Activated CD4-positive, CD25-positive, alpha-beta regulatory T cell treated with anti-CD3 and anti-CD28 coated beads, Interleukin-2, amount 50 U/mL, for 24 hours (primary cell): Measurements from ENCODE around the gene ALLC.
A peak's percentile ranks its signal among the peaks of the same experiment; 100 is the strongest.

Source experiments
- ATAC-seq, 2 donors: fragments of 150-1000 bp; cut with Tn5 transposase; one replicate each; pipeline ENCODE4 v1.10.0; 2021; ENCODE audit warnings: mild to moderate bottlenecking in 1 of 2, moderate library complexity in 1 of 2

ALLC gene

DNA sequence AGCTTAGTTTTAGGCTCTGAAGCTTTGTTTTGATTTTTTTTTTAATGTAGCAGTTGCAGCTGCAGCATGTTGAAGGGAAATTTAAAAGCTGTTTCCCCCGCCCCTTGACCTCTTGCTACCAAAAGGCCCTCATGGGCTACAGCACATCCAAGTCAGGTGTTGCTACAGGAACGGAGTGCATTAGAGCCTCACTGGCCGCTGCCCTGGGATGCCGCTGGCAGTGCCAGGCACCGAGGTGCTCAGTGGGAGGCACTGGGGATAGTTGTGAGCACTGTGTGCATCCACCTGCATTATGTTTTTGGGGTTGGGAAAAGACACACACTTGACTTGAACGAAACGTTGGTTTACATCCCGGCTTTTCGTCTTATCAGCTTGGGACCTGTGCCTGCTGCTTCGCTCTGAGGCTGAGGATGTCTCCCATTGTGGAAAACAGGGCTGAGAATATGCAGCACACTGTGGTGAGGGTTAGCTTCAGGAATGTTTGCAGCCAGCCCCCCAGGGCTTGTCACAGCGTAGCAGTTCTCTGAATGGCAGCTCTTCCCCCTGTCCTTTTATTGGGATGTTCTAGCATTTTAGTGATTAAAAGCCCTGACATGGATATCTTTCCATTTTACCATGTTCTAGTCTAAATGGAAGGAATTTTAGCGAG lies 69.5 kb downstream of the ALLC start:
- ATAC-seq = no peak

DNA sequence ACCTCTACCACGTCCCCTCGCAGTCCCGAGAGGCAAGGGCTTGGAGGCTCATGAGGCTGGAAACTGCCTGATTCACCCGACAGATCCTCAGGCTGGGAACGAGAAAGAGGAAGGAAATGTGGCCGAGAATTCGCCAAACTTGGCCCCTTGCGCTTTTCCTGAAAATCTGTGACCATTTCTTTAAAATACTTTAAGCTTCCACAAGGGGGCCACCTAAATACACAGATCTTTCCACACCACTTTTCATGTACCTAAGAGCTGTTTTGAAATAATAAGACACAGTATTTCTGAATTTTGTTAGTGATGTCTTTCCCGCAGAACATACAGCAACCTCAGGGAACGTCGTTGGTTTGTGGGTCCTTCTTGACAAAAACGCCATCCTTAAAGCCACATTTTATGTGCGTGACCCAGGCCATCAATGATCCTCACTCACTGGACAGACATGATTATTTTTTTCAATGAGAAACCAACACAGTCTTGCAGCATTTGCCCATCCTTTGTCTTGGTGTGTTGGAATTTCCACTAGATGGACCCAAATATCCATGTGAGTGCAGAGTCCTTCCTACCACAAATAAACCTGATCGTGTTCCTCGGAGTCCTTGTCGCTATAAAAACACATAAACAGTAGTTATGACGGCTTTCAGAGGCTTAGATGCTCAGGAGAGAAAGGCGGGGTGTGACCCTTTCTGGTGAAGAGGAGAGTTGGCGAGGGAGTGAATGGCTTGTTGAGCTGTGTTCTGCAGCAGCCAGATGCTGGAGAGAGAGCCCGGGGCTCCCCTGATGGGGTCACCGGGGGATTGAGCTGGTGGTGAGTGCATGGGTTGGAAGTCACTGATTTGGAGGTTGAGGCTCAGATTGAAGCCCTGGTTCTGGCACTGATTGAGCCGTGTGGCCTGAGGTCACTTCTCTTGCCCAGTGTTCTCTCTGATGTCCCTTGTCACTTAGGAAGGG lies 70.4 kb downstream of the ALLC start:
- ATAC-seq = no peak

DNA sequence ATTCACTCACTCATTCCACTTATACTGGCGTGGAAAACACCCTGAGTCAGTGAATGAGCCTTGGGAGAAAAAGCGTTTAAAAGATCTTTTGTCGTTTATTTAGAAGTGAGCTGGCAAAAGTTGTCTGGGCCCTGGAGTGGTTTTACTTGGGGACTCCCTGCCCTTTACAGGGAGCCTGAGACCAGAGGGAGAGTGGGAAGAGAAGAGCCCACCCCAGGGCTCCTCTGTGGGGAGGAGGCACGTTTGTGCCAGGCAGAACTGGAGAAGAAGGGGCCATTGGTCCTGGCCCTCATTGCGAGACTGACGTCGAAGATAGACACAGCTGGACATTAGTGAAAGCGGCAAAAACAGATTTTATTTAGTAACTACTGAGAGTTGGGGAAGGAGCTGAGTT lies 71.1 kb downstream of the ALLC start:
- ATAC-seq = no peak

DNA sequence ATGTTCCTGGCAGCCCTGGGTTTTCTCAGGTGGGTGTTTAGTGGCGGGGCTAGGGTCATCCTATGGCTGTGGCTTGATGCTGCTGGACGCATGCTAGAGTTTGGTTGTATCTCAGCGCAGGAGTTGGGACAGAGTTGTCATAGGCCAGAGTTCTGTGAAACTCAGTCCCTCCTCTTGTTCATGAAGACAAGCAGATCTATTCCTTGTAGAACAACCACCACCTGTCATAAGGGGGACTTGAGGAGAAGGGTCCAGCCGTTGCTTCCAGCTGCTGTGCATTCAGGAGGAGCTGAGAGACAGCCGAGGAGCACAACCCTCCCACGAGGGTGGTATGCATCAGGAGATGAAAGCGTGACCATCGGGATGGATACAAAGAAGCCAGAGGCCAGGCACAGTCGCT lies 71.8 kb downstream of the ALLC start:
- ATAC-seq = no peak

DNA sequence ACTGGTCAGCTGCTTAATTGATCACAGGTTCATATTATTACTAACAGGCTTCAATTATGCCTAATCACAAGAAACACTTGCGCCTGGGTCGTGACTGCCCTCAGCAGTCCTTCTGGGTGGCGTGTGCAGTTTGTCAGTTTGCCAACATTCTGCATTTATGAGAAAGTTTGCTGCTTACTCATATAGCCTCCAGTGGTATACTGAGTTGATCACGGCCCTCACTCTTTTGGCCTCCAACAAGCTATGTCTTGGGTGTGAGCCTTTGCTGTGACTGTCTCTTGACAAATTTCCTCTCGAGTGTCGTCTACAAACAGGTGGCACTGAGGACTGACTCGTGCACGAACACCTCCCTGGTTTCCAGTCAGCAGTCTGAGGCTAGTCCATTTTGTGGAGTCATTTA lies 72.6 kb downstream of the ALLC start:
- no peak for ATAC-seq

- ATAC-seq = no peak
Observed at GRCh38 chr2:3731829-3732228, 73.8 kb downstream of the ALLC start.

- ATAC-seq = no peak
Observed at GRCh38 chr2:3736112-3736511, 78.1 kb downstream of the ALLC start.

DNA sequence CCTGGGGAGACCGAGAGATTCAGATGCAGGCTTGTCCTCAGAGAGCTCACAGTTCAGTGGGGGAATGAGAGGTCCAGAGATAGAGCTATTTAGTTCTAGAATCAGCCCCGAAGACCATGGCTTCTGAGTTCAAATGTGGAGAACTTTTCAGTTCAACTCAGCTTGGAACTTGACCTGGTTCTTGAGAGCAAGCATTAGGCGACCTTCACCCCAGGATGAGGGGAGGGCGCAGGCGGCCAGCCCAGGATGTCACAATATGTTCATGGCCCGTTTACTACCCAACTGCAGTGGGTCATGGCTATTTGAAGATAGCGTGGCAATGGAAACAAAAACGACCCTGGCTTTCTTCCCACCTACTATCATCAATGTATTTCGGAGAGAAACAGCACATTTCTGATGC lies 79.1 kb downstream of the ALLC start:
- ATAC-seq = no peak

GRCh38 chr2:3738454-3738853 lies 80.5 kb downstream of the ALLC start:
- ATAC-seq = no peak

- ATAC-seq = no peak
Observed at GRCh38 chr2:3739313-3739712, 81.3 kb downstream of the ALLC start.

DNA sequence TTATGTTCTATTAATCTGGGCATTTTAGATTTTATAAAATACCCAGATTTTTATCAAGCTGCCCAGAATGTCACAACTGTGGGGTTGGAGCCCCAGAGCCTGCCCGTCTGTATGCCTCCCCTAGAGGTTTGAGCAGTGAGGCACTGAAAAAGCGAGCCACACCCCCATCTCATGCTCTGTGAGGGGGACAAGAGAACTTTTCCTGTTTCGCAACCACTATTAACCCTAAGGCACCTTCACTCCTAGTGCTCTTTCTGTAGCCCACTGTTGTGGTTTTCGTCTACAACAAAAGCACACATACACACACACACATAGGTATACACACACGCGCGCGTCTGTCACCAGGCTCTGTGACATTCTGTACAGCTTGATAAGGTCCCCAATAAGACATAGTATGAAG lies 83.4 kb downstream of the ALLC start:
- no peak for ATAC-seq

DNA sequence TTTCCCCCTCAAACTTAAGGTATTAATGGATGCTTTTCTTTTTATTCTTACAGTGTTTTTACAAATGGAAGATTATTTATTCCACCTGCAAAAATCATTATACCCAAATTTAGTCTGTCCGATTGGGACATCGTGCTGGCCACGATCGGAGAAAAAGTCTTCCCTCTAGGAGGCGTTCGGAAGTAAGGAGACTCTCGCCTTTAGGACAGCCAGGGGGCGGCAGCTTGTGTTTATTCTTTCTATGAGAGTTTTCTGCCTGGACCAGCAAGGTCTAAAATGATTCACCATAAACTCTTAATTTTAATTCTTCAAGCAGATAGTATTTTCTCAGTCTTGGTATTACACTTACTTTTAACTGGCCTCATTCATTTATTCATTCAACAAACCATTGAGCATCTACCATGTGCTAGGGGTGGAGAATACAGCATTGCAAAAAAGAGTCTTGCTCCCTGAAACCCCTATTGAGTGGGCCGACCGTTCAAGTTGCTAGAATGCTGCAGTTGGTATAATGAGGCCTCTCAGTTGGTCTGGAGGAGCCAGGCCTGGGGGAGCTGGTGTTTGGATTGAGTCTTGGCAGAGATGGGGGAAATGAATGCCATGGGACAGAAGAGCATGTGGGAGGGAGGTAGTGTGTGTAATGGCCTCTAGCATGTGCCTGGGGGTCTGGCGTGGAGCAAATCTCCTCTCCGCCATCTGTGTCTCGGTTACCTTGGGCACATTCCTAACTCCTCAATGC lies 84.0 kb downstream of the ALLC start:
- ATAC-seq = no peak

GRCh38 chr2:3742743-3743508 lies 84.9 kb downstream of the ALLC start:
- no peak for ATAC-seq

DNA sequence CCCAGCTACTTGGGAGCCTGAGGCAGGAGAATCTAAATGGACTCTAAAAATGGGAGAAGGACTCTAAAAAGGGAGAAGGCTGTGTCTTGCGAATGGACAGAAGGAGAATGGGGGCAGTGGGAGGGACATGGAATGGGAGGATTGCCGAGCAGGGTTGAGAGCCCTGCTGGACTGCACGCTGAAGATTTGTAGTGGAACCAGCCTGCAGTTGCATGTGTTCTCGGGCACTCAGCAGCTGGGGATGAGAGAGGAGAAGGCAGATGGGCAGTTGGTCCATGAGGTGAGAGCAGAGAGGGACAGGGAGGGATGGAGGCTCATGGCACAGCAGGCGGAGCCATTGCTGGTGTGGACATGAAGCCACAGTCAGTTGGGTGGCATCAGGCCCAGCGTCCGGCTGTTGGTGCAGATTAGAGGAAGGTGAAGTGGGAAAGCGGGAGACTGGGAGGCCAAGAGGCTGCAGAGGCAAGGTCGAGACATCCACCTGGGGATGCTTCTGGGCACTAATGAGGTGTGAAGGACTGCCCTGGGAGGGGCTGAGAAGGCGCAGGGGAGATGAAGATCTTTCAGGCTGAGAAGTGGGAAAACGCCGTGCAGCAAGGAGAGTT lies 86.1 kb downstream of the ALLC start:
- no peak for ATAC-seq

DNA sequence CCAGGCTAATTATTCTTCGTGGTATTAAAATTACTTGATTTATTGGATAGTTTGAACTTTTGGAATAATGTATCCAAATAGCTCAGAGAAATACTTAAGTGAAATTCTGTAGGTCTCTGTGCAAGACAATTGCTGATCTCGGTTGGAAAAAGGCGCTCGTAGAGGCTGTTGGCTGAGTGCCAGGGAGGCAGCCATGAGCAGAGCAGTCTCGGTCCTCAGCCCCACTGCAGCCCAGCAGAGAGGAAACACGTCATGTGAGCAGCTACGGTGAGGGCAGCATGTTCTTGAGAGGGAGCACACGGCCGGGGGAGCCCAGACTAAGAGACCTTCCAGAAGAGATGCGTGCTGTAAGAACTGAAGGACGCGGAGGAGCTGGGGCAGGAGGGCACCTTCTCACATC lies 87.9 kb downstream of the ALLC start:
- no peak for ATAC-seq

GRCh38 chr2:3747032-3747654 lies 89.1 kb downstream of the ALLC start:
- peak in 1 of 2 donors; percentile 17 for ATAC-seq

GRCh38 chr2:3747826-3748225 lies 89.8 kb downstream of the ALLC start:
- no peak for ATAC-seq

GRCh38 chr2:3749201-3749600 lies 91.2 kb downstream of the ALLC start:
- no peak for ATAC-seq

- ATAC-seq = no peak
Observed at GRCh38 chr2:3751251-3751650, 93.3 kb downstream of the ALLC start.

DNA sequence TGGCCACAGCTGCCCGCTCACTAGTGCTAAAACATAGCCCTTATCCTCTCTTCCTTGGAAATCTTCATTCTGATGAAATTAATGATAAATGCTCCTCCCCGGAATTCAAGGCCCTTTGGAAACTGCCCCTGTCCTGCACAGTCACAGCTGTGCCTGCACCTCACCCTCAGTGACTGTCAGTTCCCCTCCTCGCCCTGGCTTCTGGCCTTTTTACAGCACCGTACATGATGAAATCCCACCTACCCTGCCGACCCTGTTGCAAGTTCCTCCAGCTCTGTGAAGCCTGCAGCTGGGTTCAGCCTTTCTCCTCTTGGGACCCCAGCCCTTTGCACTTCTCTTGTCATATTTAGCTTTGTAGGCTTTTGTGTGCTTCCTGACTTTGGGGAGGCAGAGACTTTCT lies 93.8 kb downstream of the ALLC start:
- ATAC-seq = no peak
